GM12878 (cell line): Measurements from ENCODE around the gene FLT3LG. TPM values are rescaled to one million over a fixed set of nuclear protein-coding genes. Genes with fewer than 3 reads are reported as not detected.
A peak's percentile ranks its signal among the peaks of the same experiment; 100 is the strongest.

ENCODE experiments used
- ATAC-seq: fragments of 200-7000 bp; cut with Tn5 transposase; 3 replicates; pipeline ENCODE4 v1.9.1; 2020; ENCODE audit warnings: mild to moderate bottlenecking, moderate library complexity
- BruUV-seq: library from RNA; stranded (reverse); fragments of 400-500 nt; replicated peaks from 2 replicates; lab custom pipeline; 2021; lab: Mats Ljungman, UMichigan
- CTCF ChIA-PET: fragments of 300-600 bp; sonication (Branson Sonifier 250); formaldehyde crosslinking; extraction: SDS; loops from one replicate; lab custom pipeline; 2021; ENCODE audit warnings: inconsistent platforms; lab: Yijun Ruan, JAX
- POLR2A ChIA-PET: fragments of 350-600 bp; formaldehyde crosslinking; extraction: SDS; loops from one replicate; lab custom pipeline; 2021; ENCODE audit warnings: inconsistent platforms; lab: Charles Lee
- RAD21 ChIA-PET: fragments of 300-600 bp; sonication (Branson Sonifier 250); formaldehyde crosslinking; loops from one replicate; lab custom pipeline; 2023; ENCODE audit warnings: antibody characterized with exemption; ENCODE audit not compliant: unreplicated experiment; lab: Charles Lee
- SMC1A ChIA-PET: fragments of 300-600 bp; sonication (Branson Sonifier 250); formaldehyde crosslinking; loops from one replicate; lab custom pipeline; 2023; ENCODE audit not compliant: unreplicated experiment, uncharacterized antibody; lab: Charles Lee
- DNase-seq: peaks from one replicate; pipeline ENCODE4 v3.0.0-alpha.2; 2011; ENCODE audit warnings: low read depth, low spot score
- FAIRE-seq: peaks from 3 replicates; lab custom pipeline; 2011; peaks lifted over from hg19 to GRCh38; lab: Jason Lieb, UNC
- H2AFZ ChIP-seq: 2 replicates; pipeline ENCODE4 v1.6.0; 2011; ENCODE audit warnings: low read depth, low read length, control low read depth; ENCODE audit not compliant: control insufficient read depth
- H3K27ac ChIP-seq: 2 replicates; pipeline ENCODE4 v1.5.1; 2011; ENCODE audit warnings: control low read depth; ENCODE audit not compliant: control insufficient read depth, insufficient read depth
- H3K27me3 ChIP-seq, 2 experiments: replicated peaks in 1 of 2; 2 replicates each; pipeline versions ENCODE4 v1.6.0 to v1.6.1; 2011; ENCODE audit warnings: low read length in 1 of 2; ENCODE audit not compliant: control insufficient read depth in 2 of 2, insufficient read depth in 2 of 2
- H3K36me3 ChIP-seq, 2 experiments: 2 replicates each; pipeline ENCODE4 v1.5.1; 2011; ENCODE audit warnings: low read length in 1 of 2; ENCODE audit not compliant: control insufficient read depth in 2 of 2, insufficient read depth in 2 of 2
- H3K4me1 ChIP-seq: 2 replicates; pipeline ENCODE4 v1.6.1; 2011; ENCODE audit warnings: mild to moderate bottlenecking, low read length, moderate library complexity, mixed read lengths; ENCODE audit not compliant: control insufficient read depth, insufficient read depth
- H3K4me2 ChIP-seq: 2 replicates; pipeline ENCODE4 v1.6.0; 2011; ENCODE audit warnings: control low read depth; ENCODE audit not compliant: control insufficient read depth, insufficient read depth
- H3K4me3 ChIP-seq: fragments of 200-600 bp; sonication (generic); 2 replicates; pipeline ENCODE4 v1.5.1; 2016
- H3K79me2 ChIP-seq: 2 replicates; pipeline ENCODE4 v1.6.0; 2011; ENCODE audit warnings: low read length; ENCODE audit not compliant: control insufficient read depth, insufficient read depth
- H3K9ac ChIP-seq: 2 replicates; pipeline ENCODE4 v1.8.0; 2011; ENCODE audit warnings: low read length, control low read depth, mixed read lengths; ENCODE audit not compliant: control insufficient read depth, insufficient read depth
- H3K9me3 ChIP-seq: replicated peaks from 3 replicates; pipeline ENCODE4 v1.5.1; 2011; ENCODE audit warnings: mild to moderate bottlenecking, low read length; ENCODE audit not compliant: control insufficient read depth, insufficient read depth
- H4K20me1 ChIP-seq: 2 replicates; pipeline ENCODE4 v1.6.0; 2011; ENCODE audit not compliant: control insufficient read depth, insufficient read depth
- ATF7 ChIP-seq: fragments of 450-650 bp; IDR thresholded peaks from 2 replicates; pipeline ENCODE4 v1.6.1; 2016; ENCODE audit warnings: low read depth, mild to moderate bottlenecking
- BHLHE40 ChIP-seq, 2 experiments: fragments of 450-650 bp in 1 of 2; IDR thresholded peaks; 2 replicates each; pipeline ENCODE4 v1.6.1; 2011 to 2017; ENCODE audit warnings: low read depth in 2 of 2, borderline replicate concordance in 1 of 2, improper control_type of control experiment in 1 of 2, low read length in 1 of 2, mild to moderate bottlenecking in 1 of 2
- CREM ChIP-seq: IDR thresholded peaks from 2 replicates; pipeline ENCODE4 v1.6.1; 2014; ENCODE audit warnings: antibody characterized with exemption, low read depth
- CTCF ChIP-seq, 3 experiments: IDR thresholded peaks in 2 of 3; conservative IDR thresholded peaks in 1 of 3; 2 replicates each; pipeline ENCODE4 v1.5.1; 2011; ENCODE audit warnings: low read depth in 3 of 3, low read length in 3 of 3, mild to moderate bottlenecking in 3 of 3, control low read depth in 2 of 3, moderate library complexity in 2 of 3, inconsistent platforms in 1 of 3, mixed read lengths in 1 of 3; ENCODE audit not compliant: control insufficient read depth in 2 of 3, insufficient read depth in 1 of 3; ENCODE audit errors: extremely low read depth in 1 of 3
- DPF2 ChIP-seq: fragments of 450-650 bp; IDR thresholded peaks from 2 replicates; pipeline ENCODE4 v1.6.1; 2017; ENCODE audit warnings: mild to moderate bottlenecking
- ETV6 ChIP-seq, 2 experiments: fragments of 450-650 bp in 1 of 2; IDR thresholded peaks in 1 of 2; conservative IDR thresholded peaks in 1 of 2; 2 replicates each; pipeline ENCODE4 v1.6.1; 2014; ENCODE audit warnings: antibody characterized with exemption in 1 of 2, borderline replicate concordance in 1 of 2, low read depth in 1 of 2, mild to moderate bottlenecking in 1 of 2, moderate library complexity in 1 of 2
- GATAD2B ChIP-seq: fragments of 450-650 bp; conservative IDR thresholded peaks from 2 replicates; pipeline ENCODE4 v1.6.1; 2017; ENCODE audit warnings: low read depth, mild to moderate bottlenecking, moderate library complexity
- HDGF ChIP-seq: fragments of 450-650 bp; IDR thresholded peaks from 2 replicates; pipeline ENCODE4 v1.6.1; 2016; ENCODE audit warnings: antibody characterized with exemption
- LARP7 ChIP-seq: fragments of 450-650 bp; IDR thresholded peaks from 2 replicates; pipeline ENCODE4 v1.6.1; 2017; ENCODE audit warnings: mild to moderate bottlenecking
- POLR2AphosphoS2 ChIP-seq: IDR thresholded peaks from 2 replicates; pipeline ENCODE4 v1.6.1; 2011; ENCODE audit warnings: low read depth, mild to moderate bottlenecking, low read length, improper control_type of control experiment, moderate library complexity
- RAD21 ChIP-seq: IDR thresholded peaks from 2 replicates; pipeline ENCODE4 v1.6.1; 2011; ENCODE audit warnings: mild to moderate bottlenecking, low read depth, low read length, moderate library complexity; ENCODE audit not compliant: insufficient read depth
- RB1 ChIP-seq: fragments of 450-650 bp; formaldehyde crosslinking; IDR thresholded peaks from 2 replicates; pipeline ENCODE4 v1.6.1; 2017; ENCODE audit warnings: mild to moderate bottlenecking, borderline replicate concordance
- RCOR1 ChIP-seq: conservative IDR thresholded peaks from 2 replicates; pipeline ENCODE4 v1.6.1; 2012; ENCODE audit warnings: low read depth, low read length, improper control_type of control experiment
- SRF ChIP-seq, 2 experiments: IDR thresholded peaks; 2 replicates each; pipeline ENCODE4 v1.6.1; 2011; ENCODE audit warnings: low read depth in 2 of 2, low read length in 2 of 2, mild to moderate bottlenecking in 1 of 2, moderate library complexity in 1 of 2
- TAF1 ChIP-seq: IDR thresholded peaks from 2 replicates; pipeline ENCODE4 v1.6.1; 2011; ENCODE audit warnings: mild to moderate bottlenecking, low read depth, low read length, borderline replicate concordance
- WRNIP1 ChIP-seq: IDR thresholded peaks from 2 replicates; pipeline ENCODE4 v1.6.1; 2011; ENCODE audit warnings: low read depth, low read length, improper control_type of control experiment, borderline replicate concordance
- YBX1 ChIP-seq: fragments of 450-650 bp; IDR thresholded peaks from 2 replicates; pipeline ENCODE4 v1.6.1; 2016; ENCODE audit warnings: antibody characterized with exemption
- WGBS: methylation state at CpG from one replicate; pipeline ENCODE4 v1.1.6; 2016; ENCODE audit warnings: low lambda C conversion rate; ENCODE audit not compliant: insufficient replicate concordance, insufficient coverage; ENCODE audit errors: missing lambda C conversion rate; 5-methylcytosine and 5-hydroxymethylcytosine counted together
- in situ Hi-C: fragments of 300-500 bp; cut with MboI; formaldehyde crosslinking; loops from 9 replicates; pipeline ENCODE4 v1.14.3; 2018; ENCODE audit warnings: mixed read lengths
- intact Hi-C: fragments of 100-400 bp; cut with micrococcal nuclease; formaldehyde crosslinking; loops from one replicate; pipeline ENCODE4 v1.14.2; 2022; ENCODE audit not compliant: unreplicated experiment
- polyA plus RNA-seq, 11 experiments: library from polyadenylated mRNA; depleted of rRNA in 4 of 11; unstranded in 6 of 11; stranded (reverse) in 5 of 11; fragments of >200 nt; fragmentation: Nextera tagmentation in 4 of 11; fragmentation: Illumina TruSeq in 1 of 11; extraction: Ambion mirVana in 4 of 11; extraction: Trizol in 1 of 11; gene quantifications; 1 replicate in 1 of 11; 2 replicates in 10 of 11; pipeline versions ENCODE4 v1.2.1 to v1.2.3, GENCODE V29; 2011 to 2016; ENCODE audit warnings: inconsistent platforms in 2 of 11, missing spikeins in 2 of 11, low read depth in 1 of 11
- total RNA-seq, 4 experiments: library from RNA; depleted of rRNA in 3 of 4; stranded (reverse); fragments of >200 nt in 3 of 4; fragmentation: Illumina TruSeq in 1 of 4; extraction: Trizol in 1 of 4; gene quantifications; 2 replicates each; pipeline versions ENCODE4 v1.2.1 to v1.2.3, GENCODE V29; 2013 to 2021
- TF ChIP-seq, protein P1 (sequence below): fragments of 150-350 bp; IDR thresholded peaks from 2 replicates; pipeline ENCODE4 v1.6.1; 2016; ENCODE audit warnings: low read depth, low read length

Gene FLT3LG
- total and polyA plus RNA-seq, 10 of the 15 experiments (the other 5 are each of a cell fraction or from before 2014, with no cell fraction given) = 0.68 to 13.1 (median 4.3) TPM

- ChIA-PET POLR2A (interaction anchor here (0.6 to 6.1 kb wide), 22 partner anchors 8 to 739 kb away, joined by 3 to 81 read pairs (median 4); partner anchors contain the start of genes FLT3LG, GYS1, NOSIP and PRRG2), SMC1A (interaction anchor here (9.0 kb wide), 1 partner anchor 16 kb away, joined by 53 read pairs; no protein-coding TSS in a partner anchor), CTCF (interaction anchor here (0.6 to 5.1 kb wide), 8 partner anchors 9 to 125 kb away, joined by 3 to 46 read pairs (median 5); partner anchors contain the start of gene FLT3LG), RAD21 (interaction anchor here (0.8 to 9.0 kb wide), 5 partner anchors 18 to 138 kb away, joined by 3 to 90 read pairs (median 3); partner anchors contain the start of gene CD37)
- BruUV-seq = no TSS peak
- Histone ChIP-seq H4K20me1 (no peaks in the 10 kb centered on the region; the same call in 1 of the 2 replicates), H3K4me2 (peak within 1 kb of the TSS; percentile 93), H3K36me3 (peaks cover 2% of the 10 kb centered on the region in 2 experiments; a peak in 1 of 4 replicates), H3K27me3 (no peaks in the 10 kb centered on the region), H3K27ac (peak within 1 kb of the TSS; percentile 100), H3K4me1 (peaks cover 19% of the 10 kb centered on the region), H2AFZ (peak within 1 kb of the TSS; percentile 92), H3K9ac (peak within 1 kb of the TSS; percentile 100), H3K4me3 (peak within 1 kb of the TSS; percentile 90), H3K9me3 (no peaks in the 10 kb centered on the region), H3K79me2 (peaks cover 32% of the 10 kb centered on the region)
- DNase-seq (peak; percentile 88), FAIRE-seq (peak; percentile 99), ATAC-seq (peak; percentile 91)
- WGBS = 2% methylated on average over 66 of the region's 66 CpGs
- in situ Hi-C loops = no loop called here
- intact Hi-C loops = loop anchor here (5.0 kb wide), 1 partner anchor 121 kb away; no protein-coding TSS in a partner anchor
- TF ChIP-seq ETV6 (conservative IDR thresholded peaks at IDR 0.05 in 1 of 2, IDR thresholded peaks at IDR 0.05 in 1 of 2; ENCODE audit: borderline replicate concordance in 1 of 2, low read depth in 1 of 2) (no peak), LARP7 (peak; percentile 35; the same call in 1 of the 2 replicates), BHLHE40 (IDR thresholded peaks at IDR 0.05; ENCODE audit: borderline replicate concordance in 1 of 2, low read depth in 2 of 2, low read length in 1 of 2) (peak; percentile 51 to 83; a peak in 3 of 4 replicates), DPF2 (peak; percentile 50; the same call in 1 of the 2 replicates), POLR2AphosphoS2 (peak; percentile 97), YBX1 (no peak), RB1 (no peak), ATF7 (no peak), CREM (no peak; the same call in 1 of the 2 replicates), RCOR1 (no peak), GATAD2B (no peak), TAF1 (peak; percentile 91), RAD21 (no peak), HDGF (no peak; the same call in 1 of the 2 replicates), CTCF (IDR thresholded peaks at IDR 0.05 in 2 of 3, conservative IDR thresholded peaks at IDR 0.05 in 1 of 3; ENCODE audit: control insufficient read depth in 2 of 3, extremely low read depth in 1 of 3, insufficient read depth in 1 of 3, low read depth in 3 of 3, low read length in 3 of 3) (no peak), WRNIP1 (no peak), SRF (IDR thresholded peaks at IDR 0.05; ENCODE audit: low read depth in 2 of 2, low read length in 2 of 2) (peak; percentile 21 to 73; a peak in 3 of 4 replicates)
- TF ChIP-seq, protein P1, sequence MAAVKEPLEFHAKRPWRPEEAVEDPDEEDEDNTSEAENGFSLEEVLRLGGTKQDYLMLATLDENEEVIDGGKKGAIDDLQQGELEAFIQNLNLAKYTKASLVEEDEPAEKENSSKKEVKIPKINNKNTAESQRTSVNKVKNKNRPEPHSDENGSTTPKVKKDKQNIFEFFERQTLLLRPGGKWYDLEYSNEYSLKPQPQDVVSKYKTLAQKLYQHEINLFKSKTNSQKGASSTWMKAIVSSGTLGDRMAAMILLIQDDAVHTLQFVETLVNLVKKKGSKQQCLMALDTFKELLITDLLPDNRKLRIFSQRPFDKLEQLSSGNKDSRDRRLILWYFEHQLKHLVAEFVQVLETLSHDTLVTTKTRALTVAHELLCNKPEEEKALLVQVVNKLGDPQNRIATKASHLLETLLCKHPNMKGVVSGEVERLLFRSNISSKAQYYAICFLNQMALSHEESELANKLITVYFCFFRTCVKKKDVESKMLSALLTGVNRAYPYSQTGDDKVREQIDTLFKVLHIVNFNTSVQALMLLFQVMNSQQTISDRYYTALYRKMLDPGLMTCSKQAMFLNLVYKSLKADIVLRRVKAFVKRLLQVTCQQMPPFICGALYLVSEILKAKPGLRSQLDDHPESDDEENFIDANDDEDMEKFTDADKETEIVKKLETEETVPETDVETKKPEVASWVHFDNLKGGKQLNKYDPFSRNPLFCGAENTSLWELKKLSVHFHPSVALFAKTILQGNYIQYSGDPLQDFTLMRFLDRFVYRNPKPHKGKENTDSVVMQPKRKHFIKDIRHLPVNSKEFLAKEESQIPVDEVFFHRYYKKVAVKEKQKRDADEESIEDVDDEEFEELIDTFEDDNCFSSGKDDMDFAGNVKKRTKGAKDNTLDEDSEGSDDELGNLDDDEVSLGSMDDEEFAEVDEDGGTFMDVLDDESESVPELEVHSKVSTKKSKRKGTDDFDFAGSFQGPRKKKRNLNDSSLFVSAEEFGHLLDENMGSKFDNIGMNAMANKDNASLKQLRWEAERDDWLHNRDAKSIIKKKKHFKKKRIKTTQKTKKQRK = no peak
Measured at GRCh38 chr19:49453013-49453756, 20.8 kb upstream of the FLT3LG start, which contains the start of gene ALDH16A1. ALDH16A1 (plus strand) TSS chr19:49453225; CDS start chr19:49453332, 107 bp downstream.
